ENCODE measurements around the gene SOCS1. TPM values are rescaled to one million over a fixed set of nuclear protein-coding genes. Genes with fewer than 3 reads are reported as not detected.

SOCS1 gene
- total and polyA plus RNA-seq, 2 donors (not counting 3 experiments of a cell fraction or from before 2014, with no cell fraction given), result 1.1 to 1.7 TPM

DNA sequence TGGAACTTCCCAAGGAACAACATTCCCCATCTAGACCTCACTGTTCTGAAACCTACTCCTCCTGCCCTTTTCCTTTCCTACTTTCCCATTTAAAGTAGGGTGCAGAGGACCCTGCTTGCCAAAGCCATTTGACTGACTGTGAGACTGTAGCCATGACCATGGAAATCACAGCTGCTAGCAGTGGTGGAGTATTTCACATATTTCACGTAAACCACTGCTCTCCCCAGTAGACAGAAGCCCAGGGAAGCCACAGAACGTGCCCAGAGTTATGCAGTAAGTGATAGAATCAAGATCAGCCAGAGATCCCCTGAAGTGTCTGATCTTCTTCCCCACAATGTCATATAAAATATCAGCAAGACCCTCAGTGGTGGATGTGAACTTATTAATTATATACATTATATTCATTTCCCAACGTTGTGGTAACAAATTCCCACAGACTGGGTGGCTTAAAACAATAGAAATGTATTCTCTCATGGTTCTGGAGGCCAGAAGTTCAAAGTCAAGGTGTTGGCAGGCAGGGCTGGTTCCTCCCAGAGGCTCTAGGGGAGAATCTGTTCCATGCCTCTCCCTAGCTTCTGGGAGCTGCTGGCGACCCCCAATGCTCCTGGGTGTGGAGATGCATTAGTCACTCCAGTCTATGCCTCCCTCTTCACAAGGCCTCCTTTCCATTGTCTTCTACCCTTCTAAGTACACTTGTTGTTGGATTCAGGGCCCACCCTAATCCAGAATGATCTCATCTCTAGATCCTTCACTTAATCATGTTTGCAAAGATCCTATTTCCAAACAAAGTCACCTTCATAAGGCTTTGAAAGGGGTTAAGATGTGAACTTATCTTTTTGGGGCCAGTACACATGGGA lies 45.9 kb upstream of the SOCS1 start:
- intact Hi-C loops (cut with micrococcal nuclease) (no loop called here), dilution Hi-C loops (cut with MboI; ENCODE audit: extremely low pct_ligation_motif_present, low sequenced_read_pairs) (no loop called here)
- no peak for FAIRE-seq
- POLR2A ChIA-PET, result interaction anchor here (1.2 kb wide), 1 partner anchor 46 kb away, joined by 3 read pairs; the partner anchor contains the start of gene SOCS1
- Histone ChIP-seq H3K79me2 (ENCODE audit: control insufficient read depth, insufficient read depth, low read length) (no peaks in the 10 kb centered on the region), H3K27ac (ENCODE audit: insufficient read depth, low read depth, low read length) (no peak overlapping the region), H3K9me3 (replicated peaks; ENCODE audit: control insufficient read depth, insufficient read depth, low read length) (no peaks in the 10 kb centered on the region), H4K20me1 (replicated peaks; ENCODE audit: control insufficient read depth, extremely low read depth, insufficient read depth, low read length) (no peaks in the 10 kb centered on the region), H2AFZ (ENCODE audit: low read depth, low read length) (no peak overlapping the region), H3K9ac (replicated peaks; ENCODE audit: extremely low read depth, insufficient read depth, low read length) (no peak overlapping the region), H3K4me1 (ENCODE audit: control insufficient read depth, extremely low read depth, insufficient read depth, low read length) (no peaks in the 10 kb centered on the region), H3K9me1 (replicated peaks; ENCODE audit: control insufficient read depth, extremely low read depth, insufficient read depth, low read length) (no peaks in the 10 kb centered on the region), H3K4me2 (ENCODE audit: insufficient read depth, low read length) (no peak overlapping the region), H3K4me3 (replicated peaks in 1 of 3; ENCODE audit: insufficient read depth in 1 of 3, low read depth in 1 of 3, low read length in 3 of 3) (no peak overlapping the region), H3K36me3 (ENCODE audit: control insufficient read depth in 2 of 2, extremely low read depth in 1 of 2, insufficient read depth in 2 of 2, low read length in 2 of 2) (no peaks in the 10 kb centered on the region), H3K27me3 (ENCODE audit: control insufficient read depth in 2 of 2, insufficient read depth in 2 of 2, low read length in 2 of 2) (no peaks in the 10 kb centered on the region)
- TF ChIP-seq MYC (IDR thresholded peaks at IDR 0.05; ENCODE audit: low read depth, low read length) (no peak), POLR2A (IDR thresholded peaks at IDR 0.05; ENCODE audit: low read depth, low read length) (no peak), GATA2 (IDR thresholded peaks at IDR 0.05; ENCODE audit: insufficient read depth, insufficient read length, low read depth, low read length) (no peak), POLR2AphosphoS5 (IDR thresholded peaks at IDR 0.05; ENCODE audit: insufficient read depth, low read depth, low read length) (no peak), EZH2 (IDR thresholded peaks at IDR 0.05; ENCODE audit: borderline replicate concordance, low read depth, low read length, severe bottlenecking) (no peak), FOS (IDR thresholded peaks at IDR 0.05; ENCODE audit: borderline replicate concordance, insufficient read depth, low read length) (no peak), JUN (IDR thresholded peaks at IDR 0.05; ENCODE audit: borderline replicate concordance, insufficient read depth, insufficient read length, low read depth) (no peak)
- TF ChIP-seq, protein P1, sequence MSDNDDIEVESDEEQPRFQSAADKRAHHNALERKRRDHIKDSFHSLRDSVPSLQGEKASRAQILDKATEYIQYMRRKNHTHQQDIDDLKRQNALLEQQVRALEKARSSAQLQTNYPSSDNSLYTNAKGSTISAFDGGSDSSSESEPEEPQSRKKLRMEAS (IDR thresholded peaks at IDR 0.05; ENCODE audit: insufficient read depth, insufficient read length), result no peak
- TF ChIP-seq, protein P2, sequence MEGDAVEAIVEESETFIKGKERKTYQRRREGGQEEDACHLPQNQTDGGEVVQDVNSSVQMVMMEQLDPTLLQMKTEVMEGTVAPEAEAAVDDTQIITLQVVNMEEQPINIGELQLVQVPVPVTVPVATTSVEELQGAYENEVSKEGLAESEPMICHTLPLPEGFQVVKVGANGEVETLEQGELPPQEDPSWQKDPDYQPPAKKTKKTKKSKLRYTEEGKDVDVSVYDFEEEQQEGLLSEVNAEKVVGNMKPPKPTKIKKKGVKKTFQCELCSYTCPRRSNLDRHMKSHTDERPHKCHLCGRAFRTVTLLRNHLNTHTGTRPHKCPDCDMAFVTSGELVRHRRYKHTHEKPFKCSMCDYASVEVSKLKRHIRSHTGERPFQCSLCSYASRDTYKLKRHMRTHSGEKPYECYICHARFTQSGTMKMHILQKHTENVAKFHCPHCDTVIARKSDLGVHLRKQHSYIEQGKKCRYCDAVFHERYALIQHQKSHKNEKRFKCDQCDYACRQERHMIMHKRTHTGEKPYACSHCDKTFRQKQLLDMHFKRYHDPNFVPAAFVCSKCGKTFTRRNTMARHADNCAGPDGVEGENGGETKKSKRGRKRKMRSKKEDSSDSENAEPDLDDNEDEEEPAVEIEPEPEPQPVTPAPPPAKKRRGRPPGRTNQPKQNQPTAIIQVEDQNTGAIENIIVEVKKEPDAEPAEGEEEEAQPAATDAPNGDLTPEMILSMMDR (IDR thresholded peaks at IDR 0.05; ENCODE audit: extremely low read depth in 1 of 2, insufficient read depth in 1 of 2, low read depth in 1 of 2, low read length in 2 of 2), result no peak
- DNase-seq (ENCODE audit: low read depth, low spot score), result no peak
- no TSS peak for BruUV-seq (replicated peaks)
- CTCF ChIA-PET, result no interaction called here
